ENCODE measurements around the gene DENND4A.

DENND4A gene

GRCh38 chr15:65610871-65611718, 181.0 kb downstream of the DENND4A start, which contains the start of gene INTS14:
TSS of gene INTS14 (minus strand) at chr15:65611131. CDS start at chr15:65607380, 3,751 bp downstream.
- Histone ChIP-seq H3K9me3 (ENCODE audit: severe bottlenecking) (no peaks in the 10 kb centered on the region), H3K36me3 (peaks cover 4% of the 10 kb centered on the region), H3K27ac (peak within 1 kb of the TSS; percentile 94), H3K4me3 (ENCODE audit: low read depth, low read length) (peak within 1 kb of the TSS; percentile 81), H3K27me3 (ENCODE audit: insufficient read depth, low read depth, severe bottlenecking) (no peaks in the 10 kb centered on the region)
- peak; percentile 98 for DNase-seq
- peak; percentile 71 for TF ChIP-seq CTCF (IDR thresholded peaks at IDR 0.05; ENCODE audit: low read depth, low read length)

Measured in WERI-Rb-1 (cell line).